GM23248 (cell line): ENCODE data around the gene FHDC1. TPM values are rescaled to one million over a fixed set of nuclear protein-coding genes. Genes with fewer than 3 reads are reported as not detected.
"Not testable (repeated sequence)": the region's sequence is repeated elsewhere in the genome, so short reads cannot be mapped to it uniquely, and the experiment has no call there.

ENCODE experiments used
- DNase-seq: peaks from one replicate; pipeline ENCODE4 v3.0.0-alpha.2; 2015
- H2AFZ ChIP-seq: fragments of 200-600 bp; sonication (generic); 2 replicates; pipeline ENCODE4 v1.6.1; 2016; ENCODE audit warnings: antibody characterized with exemption
- H3F3A ChIP-seq: fragments of 200-600 bp; sonication (generic); 2 replicates; pipeline ENCODE4 v1.6.1; 2016; ENCODE audit warnings: mild to moderate bottlenecking, antibody characterized with exemption, mixed run types; ENCODE audit not compliant: insufficient read depth
- H3K27ac ChIP-seq: fragments of 200-600 bp; sonication (generic); 2 replicates; pipeline ENCODE4 v1.5.1; 2016; ENCODE audit warnings: mild to moderate bottlenecking
- H3K27me3 ChIP-seq: fragments of 200-600 bp; sonication (generic); replicated peaks from 2 replicates; pipeline ENCODE4 v1.6.1; 2016; ENCODE audit warnings: mild to moderate bottlenecking; ENCODE audit not compliant: insufficient read depth
- H3K36me3 ChIP-seq: fragments of 200-600 bp; sonication (generic); 2 replicates; pipeline ENCODE4 v1.6.1; 2016; ENCODE audit warnings: low read depth, mild to moderate bottlenecking
- H3K4me1 ChIP-seq: fragments of 200-600 bp; sonication (generic); 2 replicates; pipeline ENCODE4 v1.6.1; 2016; ENCODE audit warnings: mild to moderate bottlenecking; ENCODE audit not compliant: insufficient read depth
- H3K4me2 ChIP-seq: fragments of 200-600 bp; sonication (generic); one replicate; pipeline ENCODE4 v1.6.1; 2016; ENCODE audit warnings: mild to moderate bottlenecking; ENCODE audit not compliant: unreplicated experiment
- H3K4me3 ChIP-seq: fragments of 200-600 bp; sonication (generic); 2 replicates; pipeline ENCODE4 v1.5.1; 2016; ENCODE audit warnings: mild to moderate bottlenecking
- H3K79me2 ChIP-seq: fragments of 200-600 bp; sonication (generic); 2 replicates; pipeline ENCODE4 v1.6.1; 2016; ENCODE audit warnings: mild to moderate bottlenecking; ENCODE audit not compliant: insufficient read depth
- H3K9ac ChIP-seq: fragments of 200-600 bp; sonication (generic); 2 replicates; pipeline ENCODE4 v1.6.1; 2016; ENCODE audit warnings: mild to moderate bottlenecking
- H3K9me2 ChIP-seq: fragments of 200-600 bp; sonication (generic); 2 replicates; pipeline ENCODE4 v1.6.1; 2016; ENCODE audit warnings: mixed run types, mild to moderate bottlenecking, moderate library complexity; ENCODE audit not compliant: insufficient read depth
- H3K9me3 ChIP-seq: fragments of 200-600 bp; sonication (generic); one replicate; pipeline ENCODE4 v1.6.1; 2017; ENCODE audit warnings: low read depth
- H4K20me1 ChIP-seq: fragments of 200-600 bp; sonication (generic); 2 replicates; pipeline ENCODE4 v1.6.0; 2016; ENCODE audit not compliant: insufficient read depth
- EZH2 ChIP-seq: fragments of 200-600 bp; sonication (generic); IDR thresholded peaks from 2 replicates; pipeline ENCODE4 v1.6.1; 2018; ENCODE audit warnings: antibody characterized with exemption, mild to moderate bottlenecking; ENCODE audit not compliant: insufficient read depth, poor library complexity, severe bottlenecking
- EZH2phosphoT487 ChIP-seq: fragments of 200-600 bp; sonication (generic); IDR thresholded peaks from 2 replicates; pipeline ENCODE4 v1.6.1; 2018; ENCODE audit warnings: antibody characterized with exemption, moderate library complexity, mild to moderate bottlenecking, low read depth; ENCODE audit not compliant: insufficient read depth
- WGBS, 2 experiments: methylation state at CpG; one replicate each; pipeline ENCODE4 v1.1.6; 2015 to 2017; ENCODE audit warnings: low lambda C conversion rate in 2 of 2, low coverage in 1 of 2; ENCODE audit errors: missing lambda C conversion rate in 2 of 2; 5-methylcytosine and 5-hydroxymethylcytosine counted together
- in situ Hi-C: fragments of 300-500 bp; cut with MboI; formaldehyde crosslinking; loops from 2 replicates; pipeline ENCODE4 v1.15.0; 2020
- polyA plus RNA-seq: library from polyadenylated mRNA; unstranded; fragments of >200 nt; fragmentation: Nextera tagmentation; extraction: Ambion mirVana; gene quantifications from 2 replicates; pipeline ENCODE4 v1.2.1, GENCODE V29; 2016
- total RNA-seq: library from RNA; depleted of rRNA; stranded (reverse); fragments of >200 nt; shearing (Covaris generic); gene quantifications from 2 replicates; pipeline ENCODE4 v1.2.3, GENCODE V29; 2014

FHDC1 gene
- total and polyA plus RNA-seq, 2 experiments from 2014 or later: 0.22 to 0.51 TPM

DNA sequence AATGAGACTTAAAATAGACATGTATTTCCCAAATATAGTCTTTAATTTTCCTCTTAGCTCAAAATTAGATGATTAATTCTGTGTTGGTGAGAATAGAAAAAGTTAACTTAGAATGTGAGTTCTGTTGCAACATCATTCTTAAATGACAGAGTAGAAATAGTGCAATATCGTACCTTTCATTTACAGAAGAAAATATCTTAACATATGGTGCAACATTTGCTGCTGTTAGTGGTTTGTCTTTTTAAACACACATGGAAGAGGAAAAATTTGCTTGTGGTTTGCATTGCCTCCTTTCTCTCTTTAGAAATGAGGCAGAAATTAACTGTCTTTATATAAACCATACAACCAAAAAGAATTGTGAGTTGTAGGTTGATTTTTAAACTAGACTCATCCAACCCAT is 39.3 kb upstream of the FHDC1 start:
- no peaks in the 10 kb centered on the region for H3K9me3 ChIP-seq
- in situ Hi-C loops: no loop called here
- WGBS, 2 experiments: 16 to 25% methylated on average over 1 of the region's 1 CpG
- H4K20me1 ChIP-seq: 0 out of 2 replicates have a peak, but pooled peaks cover 3% of the 10 kb centered on the region
- 0 out of 2 replicates have a peak, but pooled peaks cover 3% of the 10 kb centered on the region for H3K36me3 ChIP-seq
- H3F3A ChIP-seq: peaks cover 12% of the 10 kb centered on the region; the same call in 1 of the 2 replicates
- H3K9me2 ChIP-seq: no peaks in the 10 kb centered on the region
- no peaks in the 10 kb centered on the region for H3K79me2 ChIP-seq
- H3K4me1 ChIP-seq: peaks cover 14% of the 10 kb centered on the region
- H3K9ac ChIP-seq: no peak overlapping the region
- no peak overlapping the region for H2AFZ ChIP-seq
- DNase-seq: peak; percentile 41
- H3K4me3 ChIP-seq: no peak overlapping the region
- no peak for TF ChIP-seq EZH2
- no peak for TF ChIP-seq EZH2phosphoT487
- H3K27me3 ChIP-seq: no peaks in the 10 kb centered on the region
- no peak overlapping the region for H3K4me2 ChIP-seq
- peak overlapping the region; percentile 4; the same call in 1 of the 2 replicates for H3K27ac ChIP-seq

DNA sequence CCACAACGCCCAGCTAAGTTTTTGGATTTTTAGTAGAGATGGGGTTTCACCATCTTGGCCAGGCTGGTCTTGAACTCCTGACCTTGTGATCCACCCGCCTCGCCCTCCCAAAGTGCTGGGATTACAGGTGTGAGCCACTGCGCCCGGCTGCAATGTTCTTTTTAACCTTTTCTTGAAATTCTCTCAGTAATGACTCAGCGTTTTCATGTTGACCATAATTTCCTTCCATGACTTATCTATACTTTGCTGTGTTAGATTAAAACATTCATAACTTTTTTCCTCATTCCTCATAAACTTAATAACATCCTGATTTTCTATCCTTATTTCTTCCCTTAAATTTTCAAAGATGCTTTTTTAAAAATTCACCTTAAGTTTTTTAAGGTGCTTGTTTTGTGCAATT is 38.0 kb upstream of the FHDC1 start:
- in situ Hi-C loops, H3K27me3 ChIP-seq, H4K20me1 ChIP-seq, DNase-seq, H3K9me3 ChIP-seq, H3K9me2 ChIP-seq, H3K4me2 ChIP-seq, H3K9ac ChIP-seq, H3K4me3 ChIP-seq, H3K27ac ChIP-seq, H3K36me3 ChIP-seq, H3K79me2 ChIP-seq, H2AFZ ChIP-seq: not testable (repeated sequence)
- Histone ChIP-seq H3K4me1 (peaks cover 14% of the 10 kb centered on the region), H3F3A (peaks cover 12% of the 10 kb centered on the region; the same call in 1 of the 2 replicates)
- 97 to 99% methylated on average over 6 of the region's 6 CpGs for WGBS, 2 experiments

DNA sequence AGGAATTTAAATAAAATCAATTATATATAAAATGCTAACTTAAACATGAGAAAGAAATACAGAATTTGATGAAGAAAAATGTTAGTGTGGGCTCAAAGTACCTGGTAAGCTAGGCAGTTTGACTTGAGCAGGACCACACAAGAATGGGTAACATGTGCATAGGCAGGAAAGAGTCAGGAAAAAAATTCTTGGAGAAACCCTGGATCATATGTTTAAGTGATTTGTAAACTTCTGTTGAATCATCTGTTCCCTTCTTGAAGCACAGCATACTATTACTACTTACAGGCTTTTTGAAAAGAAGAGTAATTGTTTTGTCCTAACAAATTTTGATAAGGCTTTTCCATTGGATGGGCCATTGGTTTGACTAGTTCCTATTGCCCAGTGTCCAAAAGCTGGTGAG is 37.5 kb upstream of the FHDC1 start:
- Histone ChIP-seq H3K9me2 (no peaks in the 10 kb centered on the region), H3K9ac (no peak overlapping the region), H2AFZ (no peak overlapping the region), H3K27ac (no peak overlapping the region), H3K4me1 (peaks cover 14% of the 10 kb centered on the region), H4K20me1 (0 out of 2 replicates have a peak, but pooled peaks cover 3% of the 10 kb centered on the region), H3K79me2 (no peaks in the 10 kb centered on the region), H3K4me3 (no peak overlapping the region), H3K36me3 (no peaks in the 10 kb centered on the region), H3K4me2 (no peak overlapping the region), H3K27me3 (no peaks in the 10 kb centered on the region), H3K9me3 (no peaks in the 10 kb centered on the region), H3F3A (peaks cover 12% of the 10 kb centered on the region; the same call in 1 of the 2 replicates)
- TF ChIP-seq EZH2phosphoT487: no peak
- no peak for TF ChIP-seq EZH2
- DNase-seq: no peak
- in situ Hi-C loops: no loop called here

DNA sequence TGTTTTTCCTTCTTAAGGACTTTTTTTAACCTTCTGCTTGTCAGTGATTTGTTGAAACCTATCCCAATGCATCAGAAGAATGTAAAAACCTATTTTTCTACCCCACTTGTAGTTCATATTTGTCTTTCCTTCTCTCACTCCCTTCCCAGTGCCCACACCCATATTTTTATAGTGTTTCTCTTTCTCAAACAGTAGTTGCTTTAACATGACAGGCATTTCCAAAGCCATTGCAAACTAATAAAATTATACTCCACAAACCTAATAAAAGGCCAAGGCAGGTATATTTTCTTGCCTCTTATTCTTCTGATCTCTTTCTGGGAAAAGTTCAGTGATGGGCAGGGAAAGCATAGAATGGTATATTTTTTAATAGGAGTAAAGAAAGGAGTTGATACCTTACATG is 35.7 kb upstream of the FHDC1 start:
- H3K27me3 ChIP-seq: no peaks in the 10 kb centered on the region
- H3K4me3 ChIP-seq: no peak overlapping the region
- H2AFZ ChIP-seq: no peak overlapping the region
- H3K27ac ChIP-seq: no peak overlapping the region
- no peaks in the 10 kb centered on the region for H3K36me3 ChIP-seq
- no peak overlapping the region for H3K4me2 ChIP-seq
- no peaks in the 10 kb centered on the region for H4K20me1 ChIP-seq
- TF ChIP-seq EZH2phosphoT487 (no peak), EZH2 (no peak)
- no peaks in the 10 kb centered on the region for H3K79me2 ChIP-seq
- no peak for DNase-seq
- 0 out of 2 replicates have a peak, but pooled peaks cover 4% of the 10 kb centered on the region for H3K4me1 ChIP-seq
- H3F3A ChIP-seq: no peaks in the 10 kb centered on the region
- H3K9ac ChIP-seq: no peak overlapping the region
- H3K9me2 ChIP-seq: no peaks in the 10 kb centered on the region
- in situ Hi-C loops: no loop called here
- no peaks in the 10 kb centered on the region for H3K9me3 ChIP-seq

DNA sequence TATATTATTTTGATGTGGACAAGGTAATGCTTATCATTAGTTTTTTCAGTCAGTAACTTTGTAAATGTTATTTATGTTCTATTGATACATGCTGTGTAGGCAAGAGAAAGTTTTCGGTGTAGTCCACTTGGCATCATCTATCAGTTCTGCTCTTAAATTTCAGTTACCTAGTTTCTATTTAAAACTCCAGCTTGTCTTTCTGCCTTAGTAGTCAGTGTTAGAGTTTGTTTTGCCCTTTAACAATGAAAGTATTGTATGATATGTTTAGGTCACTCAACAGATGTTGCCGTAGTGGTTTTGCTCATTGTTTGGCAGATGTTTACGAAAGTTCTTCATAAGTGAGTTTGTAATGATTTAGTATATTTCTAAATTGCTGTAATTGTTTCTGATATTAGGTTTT is 34.9 kb upstream of the FHDC1 start:
- no peak for TF ChIP-seq EZH2
- no peak for TF ChIP-seq EZH2phosphoT487

More for the DNA sequence above, 34.9 kb upstream of the FHDC1 start:
- Histone ChIP-seq H3K4me3 (no peak overlapping the region), H3K79me2 (no peaks in the 10 kb centered on the region), H3F3A (no peaks in the 10 kb centered on the region), H3K9ac (no peak overlapping the region), H2AFZ (no peak overlapping the region), H3K9me2 (no peaks in the 10 kb centered on the region), H4K20me1 (no peaks in the 10 kb centered on the region), H3K27me3 (no peaks in the 10 kb centered on the region), H3K9me3 (no peaks in the 10 kb centered on the region), H3K4me2 (no peak overlapping the region), H3K36me3 (no peaks in the 10 kb centered on the region), H3K27ac (no peak overlapping the region), H3K4me1 (0 out of 2 replicates have a peak, but pooled peaks cover 4% of the 10 kb centered on the region)
- in situ Hi-C loops: no loop called here
- DNase-seq: no peak
- 96 to 97% methylated on average over 3 of the region's 3 CpGs for WGBS, 2 experiments
